Breast epithelium (tissue), 3 donors: ENCODE results near the gene SLC2A13.

Experiments
- POLR2A ChIP-seq: fragments of 450-650 bp; IDR thresholded peaks from one replicate; pipeline ENCODE4 v1.6.1; 2016; ENCODE audit warnings: antibody characterized with exemption, mild to moderate bottlenecking, moderate library complexity
- POLR2AphosphoS5 ChIP-seq, 3 donors: sonication (generic); formaldehyde crosslinking; IDR thresholded peaks; one replicate each; pipeline ENCODE4 v1.6.1; 2017; ENCODE audit warnings: antibody characterized with exemption in 3 of 3
- TF ChIP-seq, protein P1 (sequence below), 3 donors: fragments of 450-650 bp; IDR thresholded peaks; one replicate each; pipeline ENCODE4 v1.5.1; 2016 to 2017; ENCODE audit warnings: antibody characterized with exemption in 3 of 3, mild to moderate bottlenecking in 3 of 3, moderate library complexity in 3 of 3

DNA sequence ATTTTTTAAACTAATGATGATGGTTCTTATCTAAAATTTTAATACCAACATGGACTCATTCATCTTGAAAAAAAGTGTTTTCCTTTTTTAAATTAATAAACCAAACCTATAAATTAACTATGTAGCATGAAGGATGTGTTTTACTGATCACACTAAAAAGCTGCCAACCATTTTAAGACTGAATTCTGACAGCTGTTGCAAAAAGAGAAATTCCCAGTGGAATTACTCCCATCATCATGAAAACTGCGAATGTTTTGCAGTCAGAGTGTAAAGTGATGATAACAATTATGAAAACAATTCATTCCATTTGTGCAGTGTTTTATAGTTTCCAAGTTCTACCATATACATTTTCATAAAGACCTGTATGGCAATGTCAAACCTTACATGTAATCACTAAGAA, 232.8 kb downstream of the SLC2A13 start:
- TF ChIP-seq, protein P1, sequence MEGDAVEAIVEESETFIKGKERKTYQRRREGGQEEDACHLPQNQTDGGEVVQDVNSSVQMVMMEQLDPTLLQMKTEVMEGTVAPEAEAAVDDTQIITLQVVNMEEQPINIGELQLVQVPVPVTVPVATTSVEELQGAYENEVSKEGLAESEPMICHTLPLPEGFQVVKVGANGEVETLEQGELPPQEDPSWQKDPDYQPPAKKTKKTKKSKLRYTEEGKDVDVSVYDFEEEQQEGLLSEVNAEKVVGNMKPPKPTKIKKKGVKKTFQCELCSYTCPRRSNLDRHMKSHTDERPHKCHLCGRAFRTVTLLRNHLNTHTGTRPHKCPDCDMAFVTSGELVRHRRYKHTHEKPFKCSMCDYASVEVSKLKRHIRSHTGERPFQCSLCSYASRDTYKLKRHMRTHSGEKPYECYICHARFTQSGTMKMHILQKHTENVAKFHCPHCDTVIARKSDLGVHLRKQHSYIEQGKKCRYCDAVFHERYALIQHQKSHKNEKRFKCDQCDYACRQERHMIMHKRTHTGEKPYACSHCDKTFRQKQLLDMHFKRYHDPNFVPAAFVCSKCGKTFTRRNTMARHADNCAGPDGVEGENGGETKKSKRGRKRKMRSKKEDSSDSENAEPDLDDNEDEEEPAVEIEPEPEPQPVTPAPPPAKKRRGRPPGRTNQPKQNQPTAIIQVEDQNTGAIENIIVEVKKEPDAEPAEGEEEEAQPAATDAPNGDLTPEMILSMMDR (IDR thresholded peaks at IDR 0.05), result no peak
- TF ChIP-seq POLR2AphosphoS5 (IDR thresholded peaks at IDR 0.05), result no peak
- no peak for TF ChIP-seq POLR2A
